OCI-LY1 (cell line): ENCODE data around the gene ARPP21.

Experiments
- H2AFZ ChIP-seq: fragments of 200-600 bp; sonication (generic), shearing (Covaris generic); 2 replicates; pipeline ENCODE4 v1.6.0; 2014; ENCODE audit warnings: antibody characterized with exemption, mild to moderate bottlenecking, low read length
- H3F3A ChIP-seq: fragments of 200-600 bp; sonication (generic), shearing (Covaris generic); 2 replicates; pipeline ENCODE4 v1.6.0; 2014; ENCODE audit warnings: mild to moderate bottlenecking, antibody characterized with exemption, low read length, moderate library complexity; ENCODE audit not compliant: insufficient read depth
- H3K27ac ChIP-seq: fragments of 200-600 bp; sonication (generic); 2 replicates; pipeline ENCODE4 v1.5.1; 2014; ENCODE audit warnings: low read length, mixed run types, mild to moderate bottlenecking, low read depth; ENCODE audit not compliant: poor library complexity, severe bottlenecking
- H3K27me3 ChIP-seq: fragments of 200-600 bp; sonication (generic); 2 replicates; pipeline ENCODE4 v1.6.0; 2014; ENCODE audit warnings: antibody characterized with exemption, mild to moderate bottlenecking, low read length, moderate library complexity; ENCODE audit not compliant: insufficient read depth
- H3K36me3 ChIP-seq: fragments of 200-600 bp; sonication (generic); 2 replicates; pipeline ENCODE4 v1.6.1; 2014; ENCODE audit warnings: mild to moderate bottlenecking, antibody characterized with exemption, low read length, moderate library complexity, mixed read lengths; ENCODE audit not compliant: insufficient read depth
- H3K4me1 ChIP-seq: fragments of 200-600 bp; sonication (generic); 2 replicates; pipeline ENCODE4 v1.5.1; 2014; ENCODE audit warnings: mild to moderate bottlenecking, low read length, moderate library complexity; ENCODE audit not compliant: insufficient read depth, severe bottlenecking
- H3K4me2 ChIP-seq: fragments of 200-600 bp; sonication (generic), shearing (Covaris generic); 2 replicates; pipeline ENCODE4 v1.6.1; 2014; ENCODE audit warnings: low read length
- H3K4me3 ChIP-seq: fragments of 200-600 bp; sonication (generic); 2 replicates; pipeline ENCODE4 v1.5.1; 2014; ENCODE audit warnings: low read length, low read depth, mild to moderate bottlenecking, mixed read lengths; ENCODE audit not compliant: poor library complexity, severe bottlenecking
- H3K79me2 ChIP-seq: fragments of 200-600 bp; shearing (Covaris generic); 2 replicates; pipeline ENCODE4 v1.6.1; 2016; ENCODE audit warnings: mixed run types, low read length, mixed read lengths; ENCODE audit not compliant: insufficient read depth
- H3K9ac ChIP-seq: fragments of 200-600 bp; sonication (generic), shearing (Covaris generic); 2 replicates; pipeline ENCODE4 v1.6.1; 2014; ENCODE audit warnings: mild to moderate bottlenecking, low read length, mixed read lengths
- H3K9me2 ChIP-seq: fragments of 200-600 bp; sonication (generic), shearing (Covaris generic); 2 replicates; pipeline ENCODE4 v1.6.1; 2014; ENCODE audit warnings: low read depth, mild to moderate bottlenecking, low read length, mixed read lengths
- H3K9me3 ChIP-seq: fragments of 200-600 bp; shearing (Covaris generic); 2 replicates; pipeline ENCODE4 v1.6.1; 2014; ENCODE audit warnings: low read length, mixed read lengths
- H4K20me1 ChIP-seq: fragments of 200-600 bp; sonication (generic), shearing (Covaris generic); 2 replicates; pipeline ENCODE4 v1.6.0; 2016; ENCODE audit warnings: mild to moderate bottlenecking, low read length; ENCODE audit not compliant: insufficient read depth
- EZH2 ChIP-seq: fragments of 200-600 bp; sonication (generic), shearing (Covaris generic); IDR thresholded peaks from 2 replicates; pipeline ENCODE4 v1.8.0; 2017; ENCODE audit warnings: borderline replicate concordance, mixed run types, mild to moderate bottlenecking, antibody characterized with exemption, low read length, moderate library complexity, mixed read lengths
- TF ChIP-seq, protein P1 (sequence below): fragments of 200-600 bp; sonication (generic), shearing (Covaris generic); IDR thresholded peaks from 2 replicates; pipeline ENCODE4 v1.5.1; 2017; ENCODE audit warnings: mild to moderate bottlenecking, antibody characterized with exemption, low read length, moderate library complexity, mixed read lengths

ARPP21 gene

DNA sequence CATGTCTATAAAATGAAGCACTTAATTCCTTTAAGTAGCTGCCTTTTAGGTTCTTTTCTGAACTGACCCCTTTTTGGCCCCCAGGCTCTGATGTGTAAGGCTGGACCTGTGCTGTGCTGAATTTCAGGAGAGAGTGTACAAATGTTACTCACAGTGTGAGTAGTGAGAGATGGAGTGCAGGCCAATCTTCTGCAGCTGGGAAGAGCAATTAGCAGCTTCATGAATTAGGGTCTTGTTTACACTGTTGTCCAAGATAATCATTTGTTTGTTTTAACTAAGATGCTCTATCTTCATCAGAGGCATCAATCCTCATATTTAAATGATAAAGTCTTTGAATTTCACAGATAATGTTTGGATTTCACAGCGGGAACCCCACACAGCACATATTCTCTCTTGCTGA, 19.4 kb downstream of the ARPP21 start:
- Histone ChIP-seq H3F3A (no peaks in the 10 kb centered on the region), H3K4me1 (peaks cover 86% of the 10 kb centered on the region), H3K4me3 (no peak overlapping the region), H4K20me1 (no peaks in the 10 kb centered on the region), H3K79me2 (no peaks in the 10 kb centered on the region), H2AFZ (no peak overlapping the region), H3K4me2 (no peak overlapping the region), H3K36me3 (no peaks in the 10 kb centered on the region), H3K27me3 (no peaks in the 10 kb centered on the region), H3K9me2 (no peaks in the 10 kb centered on the region), H3K9me3 (no peaks in the 10 kb centered on the region), H3K27ac (peak overlapping the region; percentile 100), H3K9ac (no peak overlapping the region)
- TF ChIP-seq EZH2 = no peak
- TF ChIP-seq, protein P1, sequence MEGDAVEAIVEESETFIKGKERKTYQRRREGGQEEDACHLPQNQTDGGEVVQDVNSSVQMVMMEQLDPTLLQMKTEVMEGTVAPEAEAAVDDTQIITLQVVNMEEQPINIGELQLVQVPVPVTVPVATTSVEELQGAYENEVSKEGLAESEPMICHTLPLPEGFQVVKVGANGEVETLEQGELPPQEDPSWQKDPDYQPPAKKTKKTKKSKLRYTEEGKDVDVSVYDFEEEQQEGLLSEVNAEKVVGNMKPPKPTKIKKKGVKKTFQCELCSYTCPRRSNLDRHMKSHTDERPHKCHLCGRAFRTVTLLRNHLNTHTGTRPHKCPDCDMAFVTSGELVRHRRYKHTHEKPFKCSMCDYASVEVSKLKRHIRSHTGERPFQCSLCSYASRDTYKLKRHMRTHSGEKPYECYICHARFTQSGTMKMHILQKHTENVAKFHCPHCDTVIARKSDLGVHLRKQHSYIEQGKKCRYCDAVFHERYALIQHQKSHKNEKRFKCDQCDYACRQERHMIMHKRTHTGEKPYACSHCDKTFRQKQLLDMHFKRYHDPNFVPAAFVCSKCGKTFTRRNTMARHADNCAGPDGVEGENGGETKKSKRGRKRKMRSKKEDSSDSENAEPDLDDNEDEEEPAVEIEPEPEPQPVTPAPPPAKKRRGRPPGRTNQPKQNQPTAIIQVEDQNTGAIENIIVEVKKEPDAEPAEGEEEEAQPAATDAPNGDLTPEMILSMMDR = no peak

DNA sequence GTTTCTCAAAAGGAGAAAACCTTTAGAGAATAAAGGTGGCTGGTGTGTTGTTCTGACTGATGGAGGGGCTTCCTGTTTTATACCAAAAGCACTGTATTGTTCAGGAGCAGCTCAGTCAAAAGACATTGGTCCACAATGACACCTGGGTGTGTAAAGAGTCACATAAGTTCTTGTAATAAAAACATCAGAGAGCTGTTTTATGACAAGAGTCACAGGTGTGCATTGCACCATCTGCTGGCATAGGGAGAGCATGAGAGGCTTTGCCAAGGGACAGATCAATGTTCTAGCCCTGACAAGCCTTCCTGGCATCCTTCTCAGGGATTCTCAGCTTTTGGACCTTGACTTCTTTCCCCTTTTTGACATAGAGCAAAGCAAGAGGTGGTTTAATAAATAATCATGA, 20.4 kb downstream of the ARPP21 start:
- H3K9ac ChIP-seq = peak overlapping the region; percentile 27; the same call in 1 of the 2 replicates
- H3K4me2 ChIP-seq = peak overlapping the region; percentile 36
- H3K79me2 ChIP-seq = no peaks in the 10 kb centered on the region
- H3K36me3 ChIP-seq = no peaks in the 10 kb centered on the region
- H4K20me1 ChIP-seq = no peaks in the 10 kb centered on the region
- no peaks in the 10 kb centered on the region for H3K27me3 ChIP-seq
- H3K4me3 ChIP-seq = no peak overlapping the region
- no peaks in the 10 kb centered on the region for H3K9me3 ChIP-seq
- peaks cover 86% of the 10 kb centered on the region for H3K4me1 ChIP-seq
- H3K9me2 ChIP-seq = no peaks in the 10 kb centered on the region
- H3K27ac ChIP-seq = peak overlapping the region; percentile 100
- TF ChIP-seq, protein P1 = peak; percentile 84
- TF ChIP-seq EZH2 = no peak
- peak overlapping the region; percentile 11; the same call in 1 of the 2 replicates for H2AFZ ChIP-seq
- H3F3A ChIP-seq = 0 out of 2 replicates have a peak, but pooled peaks cover under 1% of the 10 kb centered on the region

DNA sequence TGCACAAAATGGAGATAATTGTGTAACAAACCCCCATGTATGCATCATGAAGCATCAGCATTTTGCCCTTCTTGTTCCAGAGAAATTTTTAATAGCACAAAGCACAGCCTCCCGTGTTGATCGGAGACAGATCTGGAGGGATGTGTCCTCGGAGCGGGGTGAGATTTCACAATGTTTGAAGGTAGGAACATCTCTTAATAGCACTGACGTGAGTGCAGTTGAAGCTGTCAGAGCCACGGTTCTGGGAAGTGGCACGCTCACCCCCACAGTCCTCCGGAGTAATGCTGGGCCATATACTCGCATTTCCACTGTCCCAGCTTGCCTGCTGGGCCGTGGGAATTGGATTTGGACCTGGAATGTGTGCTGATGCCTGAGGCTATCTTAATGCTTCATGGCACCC, 24.1 kb downstream of the ARPP21 start:
- H3K9ac ChIP-seq = peak overlapping the region; percentile 70
- H3K4me1 ChIP-seq = peaks cover 100% of the 10 kb centered on the region
- peak overlapping the region; percentile 100 for H3K27ac ChIP-seq
- H3K9me3 ChIP-seq = no peaks in the 10 kb centered on the region
- TF ChIP-seq, protein P1 = no peak
- no peak for TF ChIP-seq EZH2
- no peaks in the 10 kb centered on the region for H3K36me3 ChIP-seq
- no peaks in the 10 kb centered on the region for H3K27me3 ChIP-seq
- no peak overlapping the region for H2AFZ ChIP-seq
- peak overlapping the region; percentile 54 for H3K4me3 ChIP-seq
- peaks cover 20% of the 10 kb centered on the region; the same call in 1 of the 2 replicates for H3F3A ChIP-seq
- peak overlapping the region; percentile 71 for H3K4me2 ChIP-seq
- H3K9me2 ChIP-seq = no peaks in the 10 kb centered on the region
- H3K79me2 ChIP-seq = no peaks in the 10 kb centered on the region
- no peaks in the 10 kb centered on the region for H4K20me1 ChIP-seq
